Activated naive CD4-positive, alpha-beta T cell treated with anti-CD3 and anti-CD28 coated beads for 36 hours (primary cell): ENCODE results near the gene PGBD1. TPM values are rescaled to one million over a fixed set of nuclear protein-coding genes. Genes with fewer than 3 reads are reported as not detected.

Source experiments
- CTCF ChIA-PET: fragments of 350-600 bp; sonication (Branson Sonifier 250); formaldehyde crosslinking; loops from one replicate; lab custom pipeline; 2021; ENCODE audit warnings: antibody characterized with exemption; lab: Charles Lee
- DNase-seq: peaks from one replicate; pipeline ENCODE4 v3.0.0-alpha.2; 2020
- H3K27ac Mint-ChIP-seq: one replicate; pipeline ENCODE4 v1.8.0; 2021; ENCODE audit warnings: mild to moderate bottlenecking, mixed read lengths
- H3K27me3 Mint-ChIP-seq: one replicate; pipeline ENCODE4 v1.8.0; 2021; ENCODE audit warnings: low read depth, mixed read lengths
- H3K36me3 Mint-ChIP-seq: one replicate; pipeline ENCODE4 v1.8.0; 2021; ENCODE audit warnings: low read depth, mixed read lengths
- H3K4me1 Mint-ChIP-seq: one replicate; pipeline ENCODE4 v1.8.0; 2021; ENCODE audit warnings: low read depth, mixed read lengths
- H3K4me3 Mint-ChIP-seq: one replicate; pipeline ENCODE4 v1.8.0; 2021; ENCODE audit warnings: mild to moderate bottlenecking, moderate library complexity, mixed read lengths
- H3K9me3 Mint-ChIP-seq: one replicate; pipeline ENCODE4 v1.8.0; 2021; ENCODE audit warnings: mixed read lengths
- intact Hi-C: fragments of 100-400 bp; cut with micrococcal nuclease; formaldehyde crosslinking; loops from one replicate; pipeline ENCODE4 v1.15.1; 2023
- total RNA-seq, 2 experiments: library from RNA; stranded (reverse); gene quantifications; one replicate each; pipeline ENCODE4 v1.2.3, GENCODE V29; 2021

Gene PGBD1
- total RNA-seq, 2 experiments from 2014 or later: 0.64 to 0.69 TPM

- Mint-ChIP-seq H3K4me3 (peak within 1 kb of the TSS; percentile 89), H3K9me3 (no peaks in the 10 kb centered on the region), H3K27ac (peak within 1 kb of the TSS; percentile 83), H3K27me3 (no peaks in the 10 kb centered on the region), H3K4me1 (peaks cover 23% of the 10 kb centered on the region), H3K36me3 (peaks cover 7% of the 10 kb centered on the region)
- CTCF ChIA-PET: interaction anchor here (1.0 kb wide), 1 partner anchor 104 kb away, joined by 5 read pairs; no protein-coding TSS in a partner anchor
- intact Hi-C loops: loop anchor here (1.0 kb wide), 4 partner anchors 15 to 147 kb away; partner anchors contain the start of genes ZKSCAN8, ZSCAN12 and ZSCAN26
- DNase-seq: peak; percentile 88
Measured at GRCh38 chr6:28252009-28252975, 29.1 kb upstream of the PGBD1 start, which contains the start of gene ZKSCAN4. Gene ZKSCAN4 (minus strand): TSS chr6:28252269. CDS start chr6:28251980, 289 bp downstream.

- H3K4me1 Mint-ChIP-seq: peaks cover 25% of the 10 kb centered on the region
- H3K9me3 Mint-ChIP-seq: peaks cover 4% of the 10 kb centered on the region
- peaks cover 3% of the 10 kb centered on the region for H3K27me3 Mint-ChIP-seq
- intact Hi-C loops: no loop called here
- peak; percentile 42 for DNase-seq
- peaks cover 4% of the 10 kb centered on the region for H3K36me3 Mint-ChIP-seq
- no peak overlapping the region for H3K27ac Mint-ChIP-seq
- H3K4me3 Mint-ChIP-seq: no peak overlapping the region
- CTCF ChIA-PET: interaction anchor here (1.6 kb wide), 1 partner anchor 12 kb away, joined by 6 read pairs; no protein-coding TSS in a partner anchor
Measured at GRCh38 chr6:28254121-28254519, 27.3 kb upstream of the PGBD1 start.

GRCh38 chr6:28257042-28257441 is 24.3 kb upstream of the PGBD1 start:
- DNase-seq: no peak
- Mint-ChIP-seq H3K36me3 (peaks cover 4% of the 10 kb centered on the region), H3K4me3 (no peak overlapping the region), H3K4me1 (peaks cover 12% of the 10 kb centered on the region), H3K27ac (no peak overlapping the region), H3K27me3 (peaks cover 3% of the 10 kb centered on the region), H3K9me3 (peaks cover 4% of the 10 kb centered on the region)
- CTCF ChIA-PET: no interaction called here
- intact Hi-C loops: no loop called here

GRCh38 chr6:28258877-28259777 is 22.2 kb upstream of the PGBD1 start, which contains the start of gene NKAPL:
Gene NKAPL (plus strand): TSS chr6:28259297. CDS start chr6:28259372, 75 bp downstream.
- H3K4me1 Mint-ChIP-seq: peaks cover 9% of the 10 kb centered on the region
- peak within 1 kb of the TSS; percentile 26 for H3K4me3 Mint-ChIP-seq
- intact Hi-C loops: no loop called here
- CTCF ChIA-PET: interaction anchor here (0.6 kb wide), 1 partner anchor 569 kb away, joined by 3 read pairs; no protein-coding TSS in a partner anchor
- peaks cover 3% of the 10 kb centered on the region for H3K27me3 Mint-ChIP-seq
- H3K9me3 Mint-ChIP-seq: peaks cover 4% of the 10 kb centered on the region
- peak; percentile 71 for DNase-seq
- H3K36me3 Mint-ChIP-seq: peaks cover 4% of the 10 kb centered on the region
- H3K27ac Mint-ChIP-seq: peak within 1 kb of the TSS; percentile 72

GRCh38 chr6:28263922-28264321 is 17.4 kb upstream of the PGBD1 start:
- CTCF ChIA-PET: interaction anchor here (0.7 kb wide), 1 partner anchor 92 kb away, joined by 3 read pairs; no protein-coding TSS in a partner anchor
- Mint-ChIP-seq H3K27ac (no peak overlapping the region), H3K4me3 (no peak overlapping the region), H3K27me3 (no peaks in the 10 kb centered on the region), H3K4me1 (peaks cover 23% of the 10 kb centered on the region), H3K36me3 (no peaks in the 10 kb centered on the region), H3K9me3 (no peaks in the 10 kb centered on the region)
- no peak for DNase-seq
- intact Hi-C loops: loop anchor here (10.0 kb wide), 2 partner anchors 601 to 1801 kb away; partner anchors contain the start of genes POLR1H and PPP1R11

- intact Hi-C loops: loop anchor here (5.0 to 10.0 kb wide), 3 partner anchors 53 to 1800 kb away; partner anchors contain the start of genes POLR1H and PPP1R11
- CTCF ChIA-PET: interaction anchor here (0.6 to 1.7 kb wide), 3 partner anchors 10 to 19 kb away, joined by 3 to 6 read pairs (median 3); no protein-coding TSS in a partner anchor
- Mint-ChIP-seq H3K9me3 (peaks cover 2% of the 10 kb centered on the region), H3K36me3 (peaks cover 2% of the 10 kb centered on the region), H3K27ac (no peak overlapping the region), H3K4me1 (peaks cover 29% of the 10 kb centered on the region), H3K4me3 (no peak overlapping the region), H3K27me3 (no peaks in the 10 kb centered on the region)
- DNase-seq: no peak
Measured at GRCh38 chr6:28264834-28265401, 16.5 kb upstream of the PGBD1 start.

- Mint-ChIP-seq H3K4me1 (peaks cover 43% of the 10 kb centered on the region), H3K9me3 (peaks cover 2% of the 10 kb centered on the region), H3K36me3 (peaks cover 5% of the 10 kb centered on the region), H3K27me3 (no peaks in the 10 kb centered on the region), H3K4me3 (no peak overlapping the region), H3K27ac (no peak overlapping the region)
- no peak for DNase-seq
- CTCF ChIA-PET: interaction anchor here (1.7 kb wide), 1 partner anchor 12 kb away, joined by 6 read pairs; no protein-coding TSS in a partner anchor
- intact Hi-C loops: loop anchor here (2.0 to 10.0 kb wide), 4 partner anchors 54 to 1798 kb away; partner anchors contain the start of genes POLR1H, PPP1R11 and ZKSCAN8
Measured at GRCh38 chr6:28266563-28266961, 14.8 kb upstream of the PGBD1 start.

- peak; percentile 87 for DNase-seq
- Mint-ChIP-seq H3K27me3 (no peaks in the 10 kb centered on the region), H3K27ac (no peak within 1 kb of the TSS), H3K36me3 (peaks cover 8% of the 10 kb centered on the region), H3K9me3 (peaks cover 2% of the 10 kb centered on the region), H3K4me1 (peaks cover 43% of the 10 kb centered on the region), H3K4me3 (no peak within 1 kb of the TSS)
- intact Hi-C loops: loop anchor here (1.0 to 10.0 kb wide), 6 partner anchors 15 to 1798 kb away; partner anchors contain the start of genes POLR1H, PPP1R11, ZKSCAN3 and ZKSCAN4
- CTCF ChIA-PET: interaction anchor here (1.7 kb wide), 1 partner anchor 13 kb away, joined by 6 read pairs; no protein-coding TSS in a partner anchor
Measured at GRCh38 chr6:28266962-28267694, 14.2 kb upstream of the PGBD1 start, which contains the start of gene ZSCAN26. Gene ZSCAN26 (plus strand): TSS chr6:28267143. CDS start chr6:28271920, 4,777 bp downstream.

- no peak for DNase-seq
- Mint-ChIP-seq H3K36me3 (peaks cover 11% of the 10 kb centered on the region), H3K4me1 (peaks cover 43% of the 10 kb centered on the region), H3K9me3 (peaks cover 2% of the 10 kb centered on the region), H3K4me3 (no peak overlapping the region), H3K27me3 (no peaks in the 10 kb centered on the region), H3K27ac (no peak overlapping the region)
- CTCF ChIA-PET: no interaction called here
- intact Hi-C loops: loop anchor here (1.0 to 10.0 kb wide), 6 partner anchors 15 to 1797 kb away; partner anchors contain the start of genes POLR1H, PPP1R11, ZKSCAN3 and ZKSCAN4
Measured at GRCh38 chr6:28267695-28268059, 13.7 kb upstream of the PGBD1 start.

- intact Hi-C loops: loop anchor here (1.0 to 10.0 kb wide), 5 partner anchors 57 to 1795 kb away; partner anchors contain the start of genes POLR1H and PPP1R11
- CTCF ChIA-PET: no interaction called here
- Mint-ChIP-seq H3K36me3 (peaks cover 20% of the 10 kb centered on the region), H3K27ac (peak overlapping the region; percentile 85), H3K9me3 (peaks cover 2% of the 10 kb centered on the region), H3K4me1 (peaks cover 35% of the 10 kb centered on the region), H3K27me3 (no peaks in the 10 kb centered on the region), H3K4me3 (no peak overlapping the region)
- DNase-seq: peak; percentile 24
Measured at GRCh38 chr6:28269492-28269891, 11.9 kb upstream of the PGBD1 start.
